SK-N-SH treated with all-trans-retinoic acid at 6 μM for 48 hours (cell line): ENCODE results near the gene DCAF6.

ENCODE experiments used
- ESRRG ChIP-seq: fragments of 250-450 bp; sonication (Bioruptor Pico); IDR thresholded peaks from 2 replicates; pipeline ENCODE4 v1.6.1; 2021; ENCODE audit warnings: mild to moderate bottlenecking
- PATZ1 ChIP-seq: fragments of 250-450 bp; sonication (Bioruptor Pico); IDR thresholded peaks from 2 replicates; pipeline ENCODE4 v1.8.0; 2020; ENCODE audit warnings: mild to moderate bottlenecking, moderate library complexity, borderline replicate concordance
- RARB ChIP-seq: fragments of 250-450 bp; sonication (Bioruptor Pico); IDR thresholded peaks from 2 replicates; pipeline ENCODE4 v1.8.0; 2021; ENCODE audit warnings: mild to moderate bottlenecking, moderate library complexity
- ZFP30 ChIP-seq: fragments of 450-650 bp; formaldehyde crosslinking; IDR thresholded peaks from 2 replicates; pipeline ENCODE4 v1.5.0; 2022; ENCODE audit warnings: mild to moderate bottlenecking, moderate library complexity

- TF ChIP-seq PATZ1 (CRISPR knock-in tag) (no peak), RARB (CRISPR knock-in tag) (no peak), ESRRG (CRISPR knock-in tag) (no peak), ZFP30 (CRISPR knock-in tag) (no peak)
These were observed 60.6 kb downstream of the DCAF6 start for GRCh38 chr1:167997037-167997575.
